ENCODE results near the gene LYPD6B. TPM values are rescaled to one million over a fixed set of nuclear protein-coding genes. Genes with fewer than 3 reads are reported as not detected.
A peak's percentile ranks its signal among the peaks of the same experiment; 100 is the strongest.

Gene LYPD6B
- total and polyA plus RNA-seq, 9 donors = 0.17 to 17.0 (median 1.2) TPM; not detected in 2

DNA sequence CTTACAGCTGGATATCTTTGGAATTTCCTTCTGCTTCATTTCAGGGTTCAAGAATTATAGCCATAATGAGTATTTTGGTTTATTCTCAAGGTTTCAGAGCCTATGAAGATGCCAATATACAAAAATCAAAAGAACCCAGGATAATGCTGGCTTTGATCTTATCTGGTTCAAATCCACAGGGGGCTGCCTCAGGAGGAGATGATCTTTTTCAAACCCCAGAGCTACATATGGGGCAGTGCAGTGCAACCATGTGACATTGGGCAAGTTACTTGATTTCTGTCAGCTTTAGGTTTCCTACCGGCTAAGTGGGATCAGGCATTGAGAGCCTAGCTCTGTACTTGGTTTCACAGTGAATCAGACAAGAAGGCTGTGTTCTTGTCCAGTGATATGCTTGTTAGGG lies 23.0 kb upstream of the LYPD6B start:
- no peaks in the 10 kb centered on the region for H3K4me1 ChIP-seq (ENCODE audit: insufficient read depth)
- H3K27ac ChIP-seq = no peak overlapping the region
- H3K9me3 ChIP-seq = no peaks in the 10 kb centered on the region
- H3K27me3 ChIP-seq = no peaks in the 10 kb centered on the region
- no peak for DNase-seq
- WGBS, 3 donors = 33 to 66% (median 64%) methylated on average over 1 of the region's 1 CpG
- no peak for TF ChIP-seq POLR2A (IDR thresholded peaks at IDR 0.05)
- no peaks in the 10 kb centered on the region for H3K36me3 ChIP-seq
- H3K4me3 ChIP-seq = no peak overlapping the region
- intact Hi-C loops (cut with DNase I) = loop anchor here (5.0 to 10.0 kb wide), 2 partner anchors 547 to 549 kb away; no protein-coding TSS in a partner anchor

DNA sequence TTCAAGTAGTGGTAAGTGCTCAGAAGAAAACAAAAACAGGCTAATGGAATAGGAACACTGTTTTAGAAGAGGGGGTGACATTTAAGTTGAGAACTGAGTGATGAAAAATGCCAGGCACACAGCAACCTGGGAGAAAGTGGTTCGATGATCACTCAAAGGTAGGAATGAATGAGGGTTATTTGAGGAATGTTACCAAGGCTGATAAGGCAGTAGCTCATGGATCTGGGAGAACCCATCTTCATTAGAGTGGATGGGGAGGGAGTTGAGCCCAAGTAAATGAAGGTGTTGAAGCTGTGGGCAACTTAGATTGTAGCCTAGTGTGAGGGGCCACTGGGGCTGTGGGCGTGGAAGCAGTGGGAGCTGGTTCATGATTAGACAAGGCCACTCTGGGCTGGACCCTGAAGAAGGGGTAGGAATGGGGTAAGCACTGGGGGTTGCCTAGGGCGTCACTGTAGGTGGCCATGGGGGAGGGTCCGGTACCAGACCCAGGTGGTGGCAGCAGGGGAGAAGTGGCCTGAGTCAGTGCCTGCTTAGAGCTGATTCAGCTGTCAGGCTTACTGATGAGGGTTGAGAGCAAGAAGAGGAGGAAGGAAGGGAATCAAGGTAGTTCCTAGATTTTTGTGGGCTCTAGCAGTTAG lies 22.5 kb upstream of the LYPD6B start:
- no peaks in the 10 kb centered on the region for H3K36me3 ChIP-seq
- TF ChIP-seq, protein P1, sequence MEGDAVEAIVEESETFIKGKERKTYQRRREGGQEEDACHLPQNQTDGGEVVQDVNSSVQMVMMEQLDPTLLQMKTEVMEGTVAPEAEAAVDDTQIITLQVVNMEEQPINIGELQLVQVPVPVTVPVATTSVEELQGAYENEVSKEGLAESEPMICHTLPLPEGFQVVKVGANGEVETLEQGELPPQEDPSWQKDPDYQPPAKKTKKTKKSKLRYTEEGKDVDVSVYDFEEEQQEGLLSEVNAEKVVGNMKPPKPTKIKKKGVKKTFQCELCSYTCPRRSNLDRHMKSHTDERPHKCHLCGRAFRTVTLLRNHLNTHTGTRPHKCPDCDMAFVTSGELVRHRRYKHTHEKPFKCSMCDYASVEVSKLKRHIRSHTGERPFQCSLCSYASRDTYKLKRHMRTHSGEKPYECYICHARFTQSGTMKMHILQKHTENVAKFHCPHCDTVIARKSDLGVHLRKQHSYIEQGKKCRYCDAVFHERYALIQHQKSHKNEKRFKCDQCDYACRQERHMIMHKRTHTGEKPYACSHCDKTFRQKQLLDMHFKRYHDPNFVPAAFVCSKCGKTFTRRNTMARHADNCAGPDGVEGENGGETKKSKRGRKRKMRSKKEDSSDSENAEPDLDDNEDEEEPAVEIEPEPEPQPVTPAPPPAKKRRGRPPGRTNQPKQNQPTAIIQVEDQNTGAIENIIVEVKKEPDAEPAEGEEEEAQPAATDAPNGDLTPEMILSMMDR (IDR thresholded peaks at IDR 0.05) = no peak
- no peak for TF ChIP-seq EP300 (IDR thresholded peaks at IDR 0.05)
- TF ChIP-seq POLR2A (IDR thresholded peaks at IDR 0.05) = no peak
- 79 to 90% (median 89%) methylated on average over 4 of the region's 4 CpGs for WGBS, 3 donors

DNA sequence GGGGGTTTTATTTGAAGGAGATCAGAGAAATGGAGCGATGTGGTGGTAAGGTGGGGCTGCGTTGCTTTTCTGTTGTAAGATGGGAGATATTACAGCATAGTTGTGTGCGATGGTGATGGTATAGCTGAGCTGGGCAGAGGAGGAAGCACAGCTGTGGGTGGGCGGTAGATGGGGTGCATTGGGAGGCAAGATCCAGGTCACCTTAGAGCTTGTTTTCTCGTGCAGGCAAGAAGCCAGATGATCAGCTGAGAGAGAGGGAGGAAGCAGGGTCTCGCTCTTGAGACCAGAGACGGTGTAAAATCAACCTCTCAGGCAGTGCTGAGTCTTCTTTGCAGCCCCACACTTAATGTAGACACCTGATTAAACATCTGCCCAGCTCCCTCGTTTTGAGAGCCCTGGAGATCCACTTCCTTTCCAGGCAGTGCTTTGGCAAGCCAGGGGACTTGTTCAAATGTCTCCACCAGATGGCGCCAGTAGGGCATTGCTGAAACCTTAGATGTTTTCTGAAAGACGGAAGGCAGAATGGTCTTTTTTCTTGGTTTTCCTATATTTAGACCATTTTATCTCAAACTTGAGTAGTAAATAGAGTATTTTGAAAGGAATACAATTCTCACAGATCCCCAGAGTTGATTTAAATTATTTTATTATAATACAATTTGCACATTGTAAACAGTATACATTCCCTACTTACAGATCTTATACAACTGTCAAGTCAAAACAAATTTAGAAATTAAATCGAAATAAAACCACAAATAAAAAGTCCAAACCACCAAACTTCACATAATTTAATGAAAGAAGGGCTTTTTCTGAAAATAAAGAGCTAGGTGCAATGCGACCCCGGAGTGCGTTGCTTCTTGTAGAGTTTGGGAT lies 21.1 kb upstream of the LYPD6B start:
- no peaks in the 10 kb centered on the region for H3K36me3 ChIP-seq
- 37 to 43% (median 43%) methylated on average over 14 of the region's 14 CpGs for WGBS, 3 donors

More for the DNA sequence above, 22.5 kb upstream of the LYPD6B start:
- no peak for DNase-seq
- no peaks in the 10 kb centered on the region for H3K4me1 ChIP-seq (ENCODE audit: insufficient read depth)
- no peaks in the 10 kb centered on the region for H3K27me3 ChIP-seq
- H3K9me3 ChIP-seq = no peaks in the 10 kb centered on the region
- intact Hi-C loops (cut with DNase I) = loop anchor here (5.0 to 10.0 kb wide), 2 partner anchors 546 to 549 kb away; no protein-coding TSS in a partner anchor
- no peak overlapping the region for H3K4me3 ChIP-seq
- no peak overlapping the region for H3K27ac ChIP-seq

DNA sequence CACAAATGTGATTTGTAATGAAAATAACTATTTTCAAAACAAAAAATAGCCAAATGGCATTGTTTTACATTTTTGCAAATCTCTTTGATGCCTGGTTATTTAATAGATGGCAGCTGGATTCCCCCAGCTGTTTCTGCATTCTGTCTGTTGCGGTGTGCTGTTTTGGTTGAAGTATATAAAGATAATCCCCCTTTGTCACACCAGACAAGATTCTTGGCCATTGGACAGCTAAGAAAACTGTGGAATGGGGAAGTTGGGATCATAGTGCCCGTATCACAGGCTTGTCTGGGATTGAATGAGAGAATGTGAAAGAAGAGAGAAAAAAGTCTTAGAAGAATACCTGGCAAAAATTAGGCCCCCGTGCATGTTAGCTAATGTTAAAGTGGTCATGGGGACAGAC lies 19.5 kb upstream of the LYPD6B start:
- H3K4me1 ChIP-seq (ENCODE audit: insufficient read depth) = no peaks in the 10 kb centered on the region
- no peak overlapping the region for H3K27ac ChIP-seq
- 28 to 52% (median 33%) methylated on average over 3 of the region's 3 CpGs for WGBS, 3 donors
- no peaks in the 10 kb centered on the region for H3K9me3 ChIP-seq
- TF ChIP-seq POLR2A (IDR thresholded peaks at IDR 0.05) (no peak), EP300 (IDR thresholded peaks at IDR 0.05) (no peak)
- TF ChIP-seq, protein P1 (IDR thresholded peaks at IDR 0.05) = no peak
- H3K27me3 ChIP-seq = no peaks in the 10 kb centered on the region
- H3K36me3 ChIP-seq = no peaks in the 10 kb centered on the region
- DNase-seq = no peak
- intact Hi-C loops (cut with DNase I) = loop anchor here (5.0 to 10.0 kb wide), 2 partner anchors 543 to 546 kb away; no protein-coding TSS in a partner anchor
- no peak overlapping the region for H3K4me3 ChIP-seq

More for the DNA sequence above, 21.1 kb upstream of the LYPD6B start:
- H3K9me3 ChIP-seq = no peaks in the 10 kb centered on the region
- no peaks in the 10 kb centered on the region for H3K4me1 ChIP-seq (ENCODE audit: insufficient read depth)
- no peak overlapping the region for H3K27ac ChIP-seq
- H3K27me3 ChIP-seq = no peaks in the 10 kb centered on the region
- H3K4me3 ChIP-seq = no peak overlapping the region
- TF ChIP-seq, protein P1 (IDR thresholded peaks at IDR 0.05) = peak; percentile 37 to 70 (median 67)
- no peak for TF ChIP-seq EP300 (IDR thresholded peaks at IDR 0.05)
- intact Hi-C loops (cut with DNase I) = loop anchor here (5.0 to 10.0 kb wide), 2 partner anchors 545 to 547 kb away; no protein-coding TSS in a partner anchor
- DNase-seq = peak; percentile 43 to 75 (median 73)

Measured in ovary (tissue), 9 donors.